GM21717 (cell line): ENCODE data around the gene TACC3.

ENCODE experiments used
- ATAC-seq: cut with Tn5 transposase; IDR thresholded peaks from one replicate; pipeline ENCODE4 v1.9.1; 2021; ENCODE audit warnings: mild to moderate bottlenecking, moderate library complexity; ENCODE audit not compliant: unreplicated experiment

TACC3 gene

DNA sequence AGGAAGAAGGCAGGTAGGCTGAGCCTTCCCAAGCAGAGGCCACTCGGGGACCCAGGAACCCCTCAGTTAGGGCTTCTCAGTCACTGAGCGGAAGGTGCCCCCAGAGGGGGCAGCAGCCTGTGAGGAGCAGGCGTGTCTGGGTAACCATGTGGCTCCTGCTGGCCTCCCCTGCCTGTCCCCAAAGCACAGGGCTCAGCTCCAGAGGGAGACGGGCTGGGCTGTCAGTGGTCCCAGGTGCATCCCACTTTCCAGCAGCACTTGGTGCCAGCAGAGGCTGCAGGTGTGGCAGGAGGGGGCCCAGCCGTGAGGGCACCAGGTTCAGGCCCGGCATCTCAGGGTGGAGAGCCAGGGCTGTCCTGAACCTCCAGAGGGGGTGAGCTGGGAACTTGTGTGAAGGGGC, 22.7 kb downstream of the TACC3 start:
- ATAC-seq = no peak

DNA sequence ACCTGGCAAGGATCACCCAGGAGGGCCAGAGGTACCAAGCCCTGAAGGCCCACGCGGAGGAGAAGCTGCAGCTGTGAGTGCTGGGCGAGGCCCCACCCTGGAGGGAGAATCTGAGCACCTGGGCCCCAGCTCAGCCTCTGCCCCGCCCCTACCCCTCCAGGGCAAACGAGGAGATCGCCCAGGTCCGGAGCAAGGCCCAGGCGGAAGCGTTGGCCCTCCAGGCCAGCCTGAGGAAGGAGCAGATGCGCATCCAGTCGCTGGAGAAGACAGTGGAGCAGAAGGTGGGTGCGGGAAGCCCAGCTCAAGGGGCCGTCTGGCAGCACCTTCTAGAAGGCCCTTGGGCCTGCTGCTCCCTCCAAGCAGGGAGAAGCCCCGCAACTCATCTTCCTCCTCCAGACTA, 23.2 kb downstream of the TACC3 start:
- no peak for ATAC-seq

DNA sequence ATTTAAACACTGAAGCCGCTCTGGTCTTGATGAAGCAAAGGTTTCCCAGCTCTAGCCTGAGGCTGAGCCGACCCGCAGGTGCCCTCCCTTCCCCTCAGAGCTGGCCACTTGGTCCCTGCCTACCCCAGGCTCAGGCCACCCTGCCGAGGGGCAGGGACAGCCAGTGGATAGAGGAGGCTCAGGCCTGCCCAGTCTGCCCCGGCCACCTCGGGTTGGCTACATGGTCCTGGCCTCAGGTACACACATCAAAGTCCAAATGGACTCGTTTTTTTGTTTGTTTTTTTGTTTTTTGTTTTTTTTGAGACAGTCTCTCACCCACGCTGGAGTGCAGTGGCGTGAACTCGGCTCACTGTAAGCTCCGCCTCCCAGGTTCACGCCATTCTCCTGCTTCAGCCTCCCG, 23.8 kb downstream of the TACC3 start:
- no peak for ATAC-seq

DNA sequence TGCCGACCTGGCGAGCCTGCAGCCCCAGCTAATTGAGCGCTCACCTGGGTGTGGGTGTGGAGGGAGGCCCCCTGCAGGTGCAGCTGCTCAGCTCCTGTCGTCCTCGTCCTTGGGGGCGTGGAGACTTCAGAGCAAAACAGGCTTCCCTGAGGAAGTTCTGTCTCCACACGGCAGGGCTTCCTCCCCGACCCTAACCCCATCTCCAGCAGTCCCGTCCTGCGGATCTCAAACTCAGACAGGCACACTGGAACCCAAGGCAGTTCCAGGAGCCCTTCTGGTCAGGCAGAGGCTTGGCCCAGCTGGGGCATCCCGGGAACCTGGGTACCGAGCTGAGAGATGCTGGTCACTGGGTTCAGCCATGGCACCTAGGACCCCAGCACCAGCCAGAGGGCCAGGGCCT, 24.4 kb downstream of the TACC3 start:
- ATAC-seq = no peak

DNA sequence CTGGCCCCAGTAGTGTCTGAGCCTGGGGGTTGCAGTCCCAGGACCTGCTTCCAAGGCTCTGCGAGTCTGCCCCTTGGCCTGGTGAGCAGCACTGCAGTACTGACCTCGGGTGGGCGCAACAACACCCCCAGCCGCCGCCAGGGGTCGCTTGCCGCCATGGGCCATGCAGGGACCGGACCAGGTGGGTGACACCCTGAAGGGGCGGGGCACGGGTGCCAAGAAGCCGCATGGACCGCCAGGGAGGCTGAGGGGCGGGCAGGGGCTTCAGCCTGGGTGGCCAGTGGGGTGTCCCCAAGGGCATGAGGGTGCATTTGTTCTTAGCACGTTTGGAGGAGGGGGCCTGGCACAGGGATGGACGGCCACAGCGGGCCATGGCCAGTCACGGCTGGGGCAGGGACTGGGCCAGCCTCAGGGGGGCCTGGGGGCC, 25.0 kb downstream of the TACC3 start:
- ATAC-seq = peak; percentile 67

DNA sequence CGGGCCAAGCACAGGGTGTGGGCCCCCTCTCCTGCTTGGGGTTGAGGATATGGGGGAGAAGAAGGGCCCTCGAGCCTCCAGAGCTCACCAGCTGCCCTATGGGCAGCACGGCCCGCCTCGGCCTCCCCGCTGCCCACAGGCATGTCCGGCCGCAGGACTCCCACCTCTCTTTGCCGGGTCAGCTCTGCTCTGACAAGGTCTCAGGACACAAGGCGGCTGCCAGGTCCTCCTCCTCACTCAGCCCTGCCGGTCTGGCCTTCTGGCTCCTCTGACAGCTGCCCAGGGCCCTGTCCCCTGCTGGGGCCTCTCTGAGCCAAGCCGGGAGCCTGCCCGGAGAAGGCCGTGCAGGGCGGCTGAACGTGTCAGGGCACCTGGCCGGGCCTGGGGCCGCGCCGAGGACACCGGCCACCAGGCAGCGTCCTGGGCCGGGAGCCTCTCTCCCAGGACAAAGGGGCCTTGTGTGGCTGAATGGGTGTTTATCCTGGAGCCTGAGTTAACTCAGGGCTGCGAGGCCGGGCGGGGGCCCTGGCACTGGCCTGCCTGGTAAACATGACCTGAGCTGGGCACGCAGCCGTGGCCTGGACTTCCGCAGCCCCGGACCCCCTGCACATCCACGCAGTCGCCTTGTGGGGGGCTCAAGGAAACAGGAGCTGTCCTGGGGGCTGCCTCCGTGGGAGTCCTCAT, 25.7 kb downstream of the TACC3 start:
- ATAC-seq = no peak

DNA sequence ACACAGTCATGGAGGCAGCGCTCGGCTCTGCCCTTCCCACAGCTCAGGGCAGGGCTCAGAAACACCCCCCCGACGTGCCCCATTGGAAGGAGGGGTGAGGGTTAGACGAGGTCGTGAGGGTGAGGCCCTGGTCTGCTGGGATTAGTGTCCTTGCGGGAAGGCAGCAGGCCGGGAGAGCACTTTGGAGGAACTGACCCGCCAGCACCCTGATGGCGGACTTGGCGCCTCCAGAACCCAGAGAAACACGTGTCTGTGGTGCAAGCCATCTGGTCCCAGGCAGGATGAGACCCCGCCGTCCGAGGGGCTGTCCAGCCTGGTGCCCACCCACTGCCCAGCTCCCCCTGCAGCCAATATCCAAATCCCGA, 26.3 kb downstream of the TACC3 start:
- ATAC-seq = no peak

DNA sequence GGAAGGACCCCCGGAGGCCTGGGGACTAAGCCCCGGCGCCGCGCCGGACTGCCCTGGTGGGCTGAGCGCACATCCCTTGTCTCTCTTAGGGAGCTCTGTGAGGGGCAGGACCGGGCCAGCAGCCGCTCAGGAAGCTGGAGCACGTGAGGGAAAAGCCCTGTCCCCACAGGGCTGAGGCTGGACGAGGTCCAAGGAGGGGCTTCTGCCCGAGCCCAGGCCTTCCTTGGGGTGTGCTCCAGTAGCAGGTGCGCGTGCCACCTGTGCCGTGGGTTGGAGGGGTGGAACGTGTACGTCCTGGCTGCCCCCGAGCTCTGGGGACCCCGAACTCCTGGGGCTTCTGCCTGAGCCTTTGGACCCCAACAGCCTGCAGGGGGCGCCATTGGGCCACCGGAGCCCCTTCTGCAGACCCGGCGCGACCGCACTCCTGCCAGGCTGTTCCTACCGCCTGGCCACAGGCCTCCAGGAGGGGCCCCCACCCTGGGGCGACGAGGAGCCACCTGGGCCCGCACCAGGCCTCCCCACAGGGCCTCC, 27.2 kb downstream of the TACC3 start:
- ATAC-seq = no peak

DNA sequence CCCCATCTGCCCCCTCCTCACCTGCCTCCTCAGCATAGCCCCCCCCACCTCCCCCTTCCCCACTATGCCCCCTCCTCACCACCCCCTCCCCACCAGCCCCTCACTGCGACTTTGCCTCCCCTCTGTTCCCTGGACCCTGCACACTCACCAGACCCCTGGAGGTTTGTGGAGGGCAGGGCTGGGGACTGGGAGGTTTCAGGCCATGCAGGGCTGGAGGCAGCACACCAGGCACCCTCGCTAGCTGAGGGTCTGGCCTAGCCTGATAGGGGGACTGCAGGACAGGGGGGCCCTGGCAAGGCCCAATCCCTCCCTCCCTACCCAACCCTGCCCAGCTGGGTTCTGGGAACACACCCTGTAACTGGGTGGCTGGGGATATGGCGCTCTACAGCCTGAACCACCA, 28.0 kb downstream of the TACC3 start:
- ATAC-seq = no peak

DNA sequence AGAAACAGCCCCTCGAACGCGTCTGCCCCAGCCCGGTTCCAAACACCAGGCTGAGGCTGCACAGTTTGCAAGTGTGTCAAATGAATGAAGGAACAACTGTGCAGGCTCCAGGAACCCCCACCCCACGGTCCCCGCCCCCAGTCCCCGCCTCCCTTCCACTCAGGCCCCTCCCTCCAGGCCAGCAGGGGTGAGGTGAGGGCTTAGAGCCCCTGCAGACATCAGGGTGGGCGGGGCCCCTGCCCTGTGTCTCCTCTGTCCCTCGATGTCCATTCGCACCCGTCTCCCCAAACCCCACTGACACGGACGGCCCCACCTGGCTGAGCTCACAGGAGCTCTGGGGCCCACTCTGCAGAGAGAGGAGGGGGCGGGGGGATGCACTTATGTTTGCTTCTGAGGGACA, 28.5 kb downstream of the TACC3 start:
- no peak for ATAC-seq

DNA sequence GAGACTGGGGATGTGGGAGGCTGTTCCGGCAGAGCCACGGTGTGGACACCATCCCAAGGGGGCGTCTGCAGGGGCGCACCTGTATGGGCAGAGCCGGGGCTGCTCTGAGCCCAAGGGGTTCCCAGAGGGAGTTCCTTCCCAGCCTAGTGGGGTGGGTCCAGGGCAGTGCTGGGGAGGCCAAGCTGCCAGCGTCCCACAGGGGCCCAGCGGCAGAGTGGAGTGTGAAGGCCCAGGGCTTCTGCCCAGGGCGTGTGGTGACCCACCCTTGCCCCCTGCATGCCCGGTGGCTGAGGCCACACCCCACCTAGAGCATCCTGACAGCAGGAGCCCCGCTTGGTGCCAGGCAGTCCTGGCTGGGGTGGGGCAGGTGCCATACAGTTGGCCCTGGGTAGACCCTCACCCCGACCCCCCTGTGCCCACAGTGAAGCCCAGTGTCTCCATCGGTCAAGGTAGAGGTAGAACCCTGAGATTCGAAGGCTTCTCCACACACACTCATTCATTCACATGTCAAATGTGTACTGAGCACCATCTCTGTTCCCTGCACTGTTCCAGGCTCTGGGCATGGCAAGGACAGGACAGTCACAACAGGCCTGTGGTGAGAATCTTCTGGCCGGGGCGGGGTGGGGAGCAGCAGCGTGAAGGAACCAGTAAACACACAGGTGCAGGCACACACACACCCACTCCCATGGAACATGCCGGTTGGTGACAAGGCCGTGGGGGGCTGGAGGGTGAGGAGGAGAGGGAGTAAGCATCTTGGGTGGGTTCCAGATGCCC, 29.2 kb downstream of the TACC3 start:
- no peak for ATAC-seq

DNA sequence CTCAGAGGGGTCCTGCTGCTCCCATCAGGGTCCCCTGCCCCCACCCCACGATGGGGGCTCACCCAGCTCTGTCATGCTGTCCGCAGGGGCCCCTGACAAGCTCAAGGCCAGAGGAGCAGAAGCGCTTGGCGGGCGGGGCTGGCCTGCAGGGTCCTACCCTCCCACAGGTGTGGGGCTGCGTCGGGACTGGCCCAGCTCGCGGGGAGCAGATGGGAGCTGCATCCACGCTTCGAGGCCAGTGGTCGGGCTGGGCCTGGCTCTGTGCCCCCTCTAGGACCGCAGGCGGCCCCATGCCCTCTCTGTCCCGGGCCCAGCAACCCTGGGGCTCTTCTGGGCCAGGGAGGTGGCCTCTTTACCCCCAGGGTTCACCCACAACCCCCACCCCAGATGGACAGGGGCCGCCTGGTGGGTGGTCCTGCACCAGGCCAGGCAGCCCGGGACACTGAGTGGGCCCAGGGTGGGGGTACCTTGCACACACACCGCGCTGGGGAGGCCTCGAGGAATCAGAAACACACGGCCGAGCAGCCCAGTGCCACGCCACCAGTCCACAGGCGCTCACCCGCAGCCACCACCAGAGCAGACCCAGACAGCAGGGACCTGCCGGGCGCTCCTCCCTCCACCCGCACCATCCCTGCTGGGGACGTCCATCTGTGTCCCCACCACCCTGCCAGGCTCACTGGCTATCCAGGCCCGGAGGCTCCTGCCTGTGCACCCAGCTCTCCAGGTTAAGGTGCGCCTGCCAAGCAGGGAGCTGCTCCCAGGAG, 30.0 kb downstream of the TACC3 start:
- ATAC-seq = no peak

DNA sequence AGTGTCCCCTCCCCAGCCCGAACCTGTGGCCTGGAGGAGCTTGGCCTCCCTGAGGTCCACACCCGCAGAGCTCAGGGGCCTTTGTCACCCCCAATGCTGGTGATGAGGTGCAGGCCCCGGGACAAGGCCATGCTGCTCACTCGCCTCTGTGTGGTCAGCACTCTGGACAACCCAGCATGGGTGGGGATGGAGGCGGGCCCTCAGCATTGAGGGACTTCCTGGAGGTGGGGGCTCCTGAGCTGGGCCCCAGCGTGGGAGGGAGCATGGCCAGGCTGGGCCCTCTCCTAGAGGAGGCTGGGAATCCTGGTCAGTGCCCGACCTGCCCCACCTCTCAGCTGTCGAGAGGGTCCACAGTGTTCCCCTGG, 30.6 kb downstream of the TACC3 start:
- no peak for ATAC-seq

DNA sequence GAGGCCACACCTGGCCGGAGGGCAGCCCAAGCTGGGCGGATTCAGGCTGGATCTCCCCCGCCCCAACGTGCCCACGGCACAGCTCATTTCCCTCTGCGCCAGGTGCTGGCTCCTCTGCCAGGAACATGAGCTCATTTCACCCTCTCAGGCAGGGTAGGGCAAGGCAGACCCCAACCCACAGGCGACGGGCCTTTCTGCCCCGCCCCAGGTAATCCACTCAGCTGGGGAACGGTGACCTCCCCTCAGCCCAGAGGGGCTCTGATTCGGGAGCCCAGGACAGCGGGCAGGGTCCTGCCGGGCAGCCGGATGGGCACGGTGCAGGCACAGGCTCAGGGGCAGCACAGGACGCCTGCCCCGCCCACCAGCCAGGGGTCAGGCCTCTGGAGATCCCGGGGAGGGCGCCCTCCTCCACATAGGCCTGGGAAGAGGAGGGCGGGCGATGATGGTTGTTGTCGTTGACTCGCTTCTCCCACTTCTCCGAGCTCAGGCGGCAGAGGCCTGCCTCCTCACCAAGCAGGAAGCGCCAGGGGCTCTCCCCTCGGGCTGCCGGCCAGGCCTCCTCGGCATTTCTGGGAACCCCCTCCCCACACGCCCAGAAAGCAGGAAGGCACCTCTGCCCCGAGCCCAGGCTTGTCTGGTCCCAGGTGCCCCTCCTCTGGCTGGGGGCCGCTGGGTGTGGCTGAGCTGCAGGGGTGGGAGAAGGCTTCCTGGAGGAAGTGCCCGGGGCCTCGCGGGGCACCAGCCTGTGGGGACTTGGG, 31.1 kb downstream of the TACC3 start:
- no peak for ATAC-seq

DNA sequence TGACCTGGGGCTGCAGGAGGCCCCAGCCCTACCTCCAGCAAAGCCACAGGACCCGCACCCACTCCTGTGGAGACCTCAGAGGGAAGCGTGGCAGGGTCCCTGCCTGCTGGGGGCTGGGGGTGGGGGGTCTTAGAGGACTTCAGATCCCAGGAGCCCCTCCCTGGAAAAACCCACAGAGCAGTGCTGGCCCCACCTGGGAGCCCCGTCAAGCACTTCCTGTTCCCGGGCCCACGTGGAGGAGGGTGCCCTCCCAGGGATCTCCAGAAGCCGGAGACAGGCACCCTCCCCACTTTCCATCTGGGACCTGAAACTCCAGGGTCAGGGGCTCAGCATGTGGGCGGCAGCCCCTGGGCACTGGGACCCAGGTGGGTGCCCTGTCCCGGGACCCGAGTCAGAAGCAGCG, 32.0 kb downstream of the TACC3 start:
- no peak for ATAC-seq

DNA sequence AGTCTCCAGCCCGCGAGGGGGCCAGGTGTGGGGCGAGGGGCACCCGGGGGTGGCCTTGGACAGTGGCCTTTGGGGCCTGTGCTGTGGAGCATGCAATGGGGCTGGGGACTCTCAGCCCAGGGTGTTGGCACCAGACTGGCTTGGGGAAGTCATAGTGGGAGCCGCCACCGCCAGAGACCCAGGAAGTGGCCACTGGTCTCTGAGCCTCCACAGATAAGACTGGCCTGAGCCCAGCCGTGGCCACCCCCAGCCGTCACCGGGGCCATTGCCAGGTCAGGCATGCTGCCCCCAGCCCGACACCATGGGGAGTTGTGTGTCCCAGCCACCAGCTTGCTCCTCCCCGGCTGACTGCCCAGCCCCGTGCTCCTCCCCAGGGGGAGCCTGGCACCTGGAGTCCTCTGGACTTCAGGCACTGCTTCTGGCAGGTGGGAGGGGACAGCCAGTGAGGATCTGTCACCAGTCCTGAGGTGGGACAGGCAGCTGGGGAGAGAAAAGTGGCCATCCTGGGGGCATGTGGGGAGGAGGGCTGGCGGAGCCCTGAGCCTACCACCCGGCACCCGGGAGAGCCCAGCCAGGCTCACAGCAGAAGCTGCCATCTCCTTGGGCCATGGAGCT, 32.5 kb downstream of the TACC3 start:
- no peak for ATAC-seq

DNA sequence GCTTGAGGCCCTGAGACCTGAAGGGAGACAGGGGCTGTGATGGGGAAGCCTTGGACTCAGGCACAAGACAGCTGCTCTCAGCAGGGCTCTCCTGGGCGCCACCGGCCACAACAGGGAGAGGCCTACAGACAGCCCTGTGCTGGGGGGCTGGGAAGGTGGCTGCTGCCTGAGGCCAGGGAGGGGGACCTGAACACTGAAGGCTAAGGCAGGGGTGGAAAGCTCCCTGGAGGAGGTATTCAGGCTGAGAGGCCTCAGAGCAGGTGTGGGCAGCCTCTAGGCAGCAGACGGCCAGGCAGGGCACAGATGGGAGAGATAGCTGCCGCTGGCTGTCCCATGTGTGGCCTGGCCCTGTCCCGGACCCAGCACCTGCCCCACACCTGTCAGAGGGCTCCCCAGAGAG, 33.0 kb downstream of the TACC3 start:
- ATAC-seq = no peak

DNA sequence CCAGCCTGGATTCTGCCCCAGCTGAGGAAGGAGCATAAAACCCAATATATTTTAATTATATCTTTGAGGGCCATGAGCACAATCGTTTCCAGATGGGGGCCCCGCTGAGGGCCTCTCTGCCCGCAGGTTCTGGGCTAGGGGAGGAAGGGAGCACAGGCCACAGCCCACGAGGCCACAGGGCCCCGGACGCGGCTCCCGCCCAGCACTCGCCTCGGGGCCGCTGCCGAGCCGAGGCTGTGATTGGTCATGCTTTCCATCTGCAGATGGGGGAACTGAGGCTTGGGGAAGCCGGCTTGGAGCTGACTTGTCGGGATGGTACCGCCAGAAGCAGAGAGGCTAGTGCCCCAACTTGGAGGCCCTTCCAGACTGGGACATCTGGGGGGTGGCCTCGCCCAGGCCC, 34.0 kb downstream of the TACC3 start:
- no peak for ATAC-seq

DNA sequence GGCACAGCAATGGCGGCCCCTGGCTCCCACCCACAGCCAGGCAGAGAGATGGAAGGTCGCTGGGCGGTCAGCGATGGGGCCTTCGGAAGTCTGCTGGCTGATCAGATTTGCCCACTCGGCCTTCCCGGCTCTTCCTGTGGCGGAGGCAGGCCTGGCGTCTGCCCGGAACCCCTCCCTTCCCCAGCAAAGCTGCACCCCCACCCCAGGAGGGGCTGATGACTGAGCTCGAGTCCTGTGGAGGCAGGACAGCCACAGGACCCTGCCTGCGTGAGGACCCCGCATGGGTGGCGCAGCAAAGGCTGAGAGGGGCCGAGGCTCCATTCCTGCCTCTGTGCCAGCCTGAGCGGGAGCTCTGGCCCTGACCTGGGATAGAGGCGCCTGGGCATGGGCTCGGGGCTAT, 34.8 kb downstream of the TACC3 start:
- no peak for ATAC-seq

DNA sequence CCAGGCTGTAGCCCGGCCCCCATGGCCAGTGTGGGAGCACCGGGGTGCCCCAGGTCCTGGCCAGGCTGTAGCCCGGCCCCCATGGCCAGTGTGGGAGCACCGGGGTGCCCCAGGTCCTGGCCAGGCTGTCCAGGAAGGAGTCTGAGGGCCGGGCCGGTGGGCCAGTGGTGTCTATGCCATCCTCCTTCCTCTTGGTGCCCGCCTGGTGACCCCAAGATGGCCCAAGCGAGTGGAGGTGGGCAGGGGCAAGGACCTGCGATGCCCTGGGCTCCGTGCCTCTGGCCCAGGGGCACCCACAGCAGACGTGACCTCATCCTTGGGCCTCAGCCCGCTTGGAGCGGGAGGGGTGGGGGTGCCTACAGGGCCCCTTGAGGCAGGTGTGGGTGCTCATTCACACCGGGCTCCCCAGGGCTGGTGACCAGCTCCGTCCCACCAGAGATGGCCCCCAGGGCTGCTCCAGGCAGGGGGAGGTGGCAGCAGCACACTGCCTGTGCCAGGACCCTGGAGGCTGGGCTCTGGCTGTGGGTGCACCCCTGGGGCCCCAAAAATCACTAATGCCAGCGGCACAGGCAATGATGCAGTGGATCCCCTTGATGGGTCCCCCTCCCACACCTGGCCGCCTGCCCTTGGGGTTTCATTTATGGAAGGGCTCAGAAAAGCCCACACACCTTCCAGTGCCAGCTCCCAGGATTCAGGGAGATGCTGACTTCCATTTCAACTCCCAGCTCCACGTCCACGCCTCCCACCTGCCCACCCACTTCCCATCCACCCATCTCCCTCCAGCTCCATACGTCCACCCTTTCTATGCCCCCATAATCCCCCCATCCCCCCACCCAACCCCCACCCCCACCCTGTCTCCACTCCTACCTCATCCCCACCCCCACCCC, 35.8 kb downstream of the TACC3 start:
- ATAC-seq = no peak
